ENCODE measurements around the gene SRD5A1.

SRD5A1 gene

DNA sequence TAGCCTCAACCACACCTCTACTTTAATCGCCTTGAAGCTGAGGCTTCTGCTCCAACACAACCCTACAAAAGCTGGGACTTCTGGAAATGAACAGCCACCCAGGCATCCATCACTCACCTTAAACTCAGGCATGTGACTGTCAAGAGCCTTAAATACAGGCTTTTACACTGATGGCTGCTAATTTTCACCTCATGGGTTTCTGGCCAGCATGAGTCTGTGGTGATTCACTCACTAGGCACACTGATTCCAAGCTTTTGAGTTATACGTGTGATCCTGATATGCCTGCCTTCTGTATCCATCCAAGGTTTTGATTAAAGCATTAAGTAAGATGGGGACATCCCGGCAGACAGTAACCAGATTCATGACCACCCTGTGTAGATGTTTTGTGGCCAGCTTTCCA lies 9.3 kb upstream of the SRD5A1 start:
- no peak for DNase-seq (ENCODE audit: low read depth, low spot score)
- in situ Hi-C loops (cut with HindIII; ENCODE audit: low sequenced_read_pairs), result loop anchor here (25.0 kb wide), 1 partner anchor 113 kb away; no protein-coding TSS in a partner anchor
- TF ChIP-seq, protein P1, sequence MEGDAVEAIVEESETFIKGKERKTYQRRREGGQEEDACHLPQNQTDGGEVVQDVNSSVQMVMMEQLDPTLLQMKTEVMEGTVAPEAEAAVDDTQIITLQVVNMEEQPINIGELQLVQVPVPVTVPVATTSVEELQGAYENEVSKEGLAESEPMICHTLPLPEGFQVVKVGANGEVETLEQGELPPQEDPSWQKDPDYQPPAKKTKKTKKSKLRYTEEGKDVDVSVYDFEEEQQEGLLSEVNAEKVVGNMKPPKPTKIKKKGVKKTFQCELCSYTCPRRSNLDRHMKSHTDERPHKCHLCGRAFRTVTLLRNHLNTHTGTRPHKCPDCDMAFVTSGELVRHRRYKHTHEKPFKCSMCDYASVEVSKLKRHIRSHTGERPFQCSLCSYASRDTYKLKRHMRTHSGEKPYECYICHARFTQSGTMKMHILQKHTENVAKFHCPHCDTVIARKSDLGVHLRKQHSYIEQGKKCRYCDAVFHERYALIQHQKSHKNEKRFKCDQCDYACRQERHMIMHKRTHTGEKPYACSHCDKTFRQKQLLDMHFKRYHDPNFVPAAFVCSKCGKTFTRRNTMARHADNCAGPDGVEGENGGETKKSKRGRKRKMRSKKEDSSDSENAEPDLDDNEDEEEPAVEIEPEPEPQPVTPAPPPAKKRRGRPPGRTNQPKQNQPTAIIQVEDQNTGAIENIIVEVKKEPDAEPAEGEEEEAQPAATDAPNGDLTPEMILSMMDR (IDR thresholded peaks at IDR 0.05; ENCODE audit: low read depth, low read length), result no peak
- no peak overlapping the region for H3K4me3 ChIP-seq (ENCODE audit: low read depth, low read length)

DNA sequence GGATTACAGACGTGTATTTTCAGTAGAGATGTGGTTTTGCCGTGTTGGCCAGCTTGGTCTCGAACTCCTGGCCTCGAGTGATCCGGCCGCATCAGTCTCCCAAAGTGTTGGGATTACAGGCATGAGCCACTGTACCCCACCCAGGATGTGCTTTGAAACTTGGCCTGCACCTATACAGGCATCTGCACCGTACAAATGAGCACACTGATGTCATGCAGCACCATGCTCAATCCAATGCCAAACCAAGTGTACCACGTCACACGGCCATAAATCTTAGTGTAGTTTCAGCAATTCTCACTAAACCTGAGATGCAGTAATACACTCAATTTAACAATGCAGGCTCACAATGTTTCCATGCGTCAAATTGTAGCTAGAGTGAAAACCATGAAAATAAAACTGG lies 6.7 kb upstream of the SRD5A1 start:
- no peak overlapping the region for H3K4me3 ChIP-seq (ENCODE audit: low read depth, low read length)
- TF ChIP-seq, protein P1 (IDR thresholded peaks at IDR 0.05; ENCODE audit: low read depth, low read length), result no peak
- no peak for DNase-seq (ENCODE audit: low read depth, low spot score)
- in situ Hi-C loops (cut with HindIII; ENCODE audit: low sequenced_read_pairs), result no loop called here

DNA sequence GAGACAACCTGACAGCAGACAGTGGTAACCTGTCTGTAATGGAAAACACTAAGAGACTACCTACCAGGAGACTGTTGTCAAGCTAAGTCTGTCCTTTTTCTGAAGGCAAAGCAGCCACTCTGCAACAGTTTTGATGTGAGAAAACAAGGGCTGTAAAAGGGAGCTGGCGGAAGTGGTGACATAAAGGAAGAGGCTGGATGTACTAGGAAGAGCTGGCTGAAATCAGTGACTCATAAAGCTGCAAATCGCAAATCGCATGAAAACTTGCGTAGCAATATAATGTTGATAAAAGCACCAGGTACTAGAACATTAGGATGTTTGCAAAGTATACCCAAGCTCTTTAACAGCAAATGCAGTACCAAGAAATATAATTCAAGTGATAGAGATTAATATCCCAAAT lies 1.8 kb upstream of the SRD5A1 start:
- in situ Hi-C loops (cut with HindIII; ENCODE audit: low sequenced_read_pairs), result no loop called here
- DNase-seq (ENCODE audit: low read depth, low spot score), result no peak
- H3K4me3 ChIP-seq (ENCODE audit: low read depth, low read length), result no peak overlapping the region
- TF ChIP-seq, protein P1 (IDR thresholded peaks at IDR 0.05; ENCODE audit: low read depth, low read length), result no peak

DNA sequence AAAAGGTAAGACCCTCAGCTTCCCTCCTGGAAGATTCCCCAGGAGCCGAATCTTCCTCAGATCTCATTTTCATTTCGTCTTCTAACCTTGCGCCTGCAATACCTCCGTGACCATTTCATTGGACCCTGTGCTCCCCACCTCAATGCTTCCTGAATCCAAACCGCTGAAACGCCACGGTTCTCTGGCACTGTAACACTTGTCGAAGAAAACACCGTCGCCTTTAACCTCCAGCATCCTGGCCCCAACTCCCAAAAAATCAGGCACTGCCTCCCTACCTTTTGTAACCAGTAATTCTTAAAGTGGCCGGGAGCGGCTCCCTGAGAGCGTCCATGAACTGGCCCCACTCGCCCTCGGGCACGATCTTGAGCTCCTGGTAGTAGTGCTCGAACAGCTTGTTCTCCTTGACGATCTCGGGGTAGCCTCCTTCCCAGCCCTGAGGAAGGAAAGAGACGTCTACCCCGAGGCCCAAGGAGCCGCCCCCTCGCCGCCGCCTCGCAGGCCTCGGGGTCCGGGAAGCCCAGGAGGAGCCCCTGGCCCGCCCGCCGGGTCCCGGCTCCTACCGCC lies 834 bp upstream of the SRD5A1 start:
- H3K4me3 ChIP-seq (ENCODE audit: low read depth, low read length), result peak overlapping the region; percentile 91
- in situ Hi-C loops (cut with HindIII; ENCODE audit: low sequenced_read_pairs), result no loop called here
- TF ChIP-seq, protein P1 (IDR thresholded peaks at IDR 0.05; ENCODE audit: low read depth, low read length), result no peak
- DNase-seq (ENCODE audit: low read depth, low spot score), result peak; percentile 36

DNA sequence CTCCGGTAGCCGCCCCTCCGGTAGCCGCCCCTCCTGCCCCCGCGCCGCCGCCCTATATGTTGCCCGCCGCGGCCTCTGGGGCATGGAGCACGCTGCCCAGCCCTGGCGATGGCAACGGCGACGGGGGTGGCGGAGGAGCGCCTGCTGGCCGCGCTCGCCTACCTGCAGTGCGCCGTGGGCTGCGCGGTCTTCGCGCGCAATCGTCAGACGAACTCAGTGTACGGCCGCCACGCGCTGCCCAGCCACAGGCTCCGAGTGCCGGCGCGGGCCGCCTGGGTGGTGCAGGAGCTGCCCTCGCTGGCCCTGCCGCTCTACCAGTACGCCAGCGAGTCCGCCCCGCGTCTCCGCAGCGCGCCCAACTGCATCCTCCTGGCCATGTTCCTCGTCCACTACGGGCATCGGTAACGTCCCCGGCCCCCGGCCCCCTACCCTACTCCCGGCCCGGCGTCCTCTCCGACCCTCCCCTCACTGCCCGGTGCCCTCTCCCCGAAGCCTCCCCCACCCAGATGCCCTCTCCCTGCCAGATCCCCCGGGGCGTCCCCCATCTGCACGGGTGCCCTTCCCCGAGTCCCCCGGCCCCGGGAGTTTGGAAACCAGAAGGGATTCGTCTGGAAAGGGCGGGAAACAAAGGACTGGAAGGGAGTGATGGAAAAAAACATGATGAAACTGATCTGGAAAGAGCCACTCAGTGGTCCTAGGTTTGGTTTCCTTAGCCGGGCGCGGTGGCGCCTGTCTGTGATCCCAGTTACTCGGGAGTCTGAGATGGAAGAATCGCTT lies 417 bp downstream of the SRD5A1 start:
- TF ChIP-seq, protein P1 (IDR thresholded peaks at IDR 0.05; ENCODE audit: low read depth, low read length), result no peak
- peak overlapping the region; percentile 91 for H3K4me3 ChIP-seq (ENCODE audit: low read depth, low read length)
- DNase-seq (ENCODE audit: low read depth, low spot score), result no peak
- in situ Hi-C loops (cut with HindIII; ENCODE audit: low sequenced_read_pairs), result no loop called here

DNA sequence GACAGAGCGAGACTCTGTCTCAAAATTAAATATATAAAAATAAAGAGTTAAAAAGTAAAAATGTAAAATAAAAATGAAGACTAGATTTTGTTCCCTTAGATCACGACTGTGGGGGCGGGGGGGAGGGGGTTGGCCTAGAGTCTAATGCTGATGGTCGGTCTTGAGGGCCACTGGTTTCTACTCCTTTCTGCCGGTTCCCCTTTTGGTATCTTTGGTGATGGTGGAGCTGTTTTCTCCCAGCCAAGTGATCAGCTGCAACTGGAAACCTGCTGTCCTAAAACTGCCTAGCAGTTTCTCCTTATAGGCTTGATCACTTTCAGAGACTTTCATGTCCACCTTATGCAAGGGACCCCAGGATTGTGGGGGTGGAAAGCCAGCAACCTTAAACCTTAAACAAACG lies 1.1 kb downstream of the SRD5A1 start:
- peak; percentile 23 for DNase-seq (ENCODE audit: low read depth, low spot score)
- in situ Hi-C loops (cut with HindIII; ENCODE audit: low sequenced_read_pairs), result no loop called here
- TF ChIP-seq, protein P1 (IDR thresholded peaks at IDR 0.05; ENCODE audit: low read depth, low read length), result no peak
- H3K4me3 ChIP-seq (ENCODE audit: low read depth, low read length), result peak overlapping the region; percentile 91

All from astrocyte of the spinal cord (primary cell).